GM19099 (cell line): ENCODE measurements around the gene NLGN1.

Experiments
- POLR2A ChIP-seq: IDR thresholded peaks from 3 replicates; pipeline ENCODE4 v1.6.1; 2011; ENCODE audit warnings: low read depth; ENCODE audit not compliant: insufficient read length; ENCODE audit errors: extremely low read depth

NLGN1 gene

DNA sequence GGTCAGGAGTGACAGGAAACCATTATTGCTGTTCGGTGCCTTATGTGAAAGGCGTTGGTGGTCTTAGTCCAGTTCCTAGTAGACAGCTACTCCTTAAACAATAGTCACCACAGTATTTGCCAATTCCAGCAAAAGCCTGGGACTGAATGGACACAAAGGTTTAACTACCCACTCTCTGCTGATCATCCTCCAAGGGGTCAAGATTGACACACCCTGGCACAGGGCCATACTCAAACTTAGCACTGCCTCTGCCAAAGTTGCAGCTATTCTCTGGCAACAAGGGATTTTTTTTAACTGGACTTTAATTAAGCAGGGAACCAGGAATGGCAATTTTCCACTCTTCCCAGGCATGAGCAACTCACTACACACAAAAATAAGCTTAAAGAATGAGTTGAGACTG, 193.9 kb downstream of the NLGN1 start:
- no peak for TF ChIP-seq POLR2A

DNA sequence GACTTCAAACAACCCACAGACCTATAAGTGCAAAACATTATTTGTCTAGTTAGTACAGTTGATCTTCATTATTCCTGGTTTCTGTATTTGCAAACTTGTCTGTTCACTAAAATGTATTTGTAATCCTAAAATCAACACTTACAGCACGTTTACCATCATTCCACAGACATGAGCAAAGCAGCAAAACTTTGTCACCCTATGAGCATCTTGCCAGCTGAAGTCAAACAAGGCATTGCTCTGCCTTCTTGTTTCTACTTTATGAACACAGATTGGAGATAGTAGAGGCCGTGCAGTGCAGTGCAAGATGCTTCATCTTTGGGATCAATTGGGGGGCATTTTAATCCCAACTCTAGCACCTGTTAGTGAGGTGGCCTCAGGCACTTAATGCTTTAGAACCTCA, 202.1 kb downstream of the NLGN1 start:
- no peak for TF ChIP-seq POLR2A

GRCh38 chr3:173614522-173614921, 217.0 kb downstream of the NLGN1 start:
- TF ChIP-seq POLR2A, result no peak

GRCh38 chr3:173615661-173616060, 218.1 kb downstream of the NLGN1 start:
- TF ChIP-seq POLR2A, result no peak

- no peak for TF ChIP-seq POLR2A
Measured at GRCh38 chr3:173617490-173617889, 219.9 kb downstream of the NLGN1 start.

- no peak for TF ChIP-seq POLR2A
Measured at GRCh38 chr3:173618148-173618547, 220.6 kb downstream of the NLGN1 start.

DNA sequence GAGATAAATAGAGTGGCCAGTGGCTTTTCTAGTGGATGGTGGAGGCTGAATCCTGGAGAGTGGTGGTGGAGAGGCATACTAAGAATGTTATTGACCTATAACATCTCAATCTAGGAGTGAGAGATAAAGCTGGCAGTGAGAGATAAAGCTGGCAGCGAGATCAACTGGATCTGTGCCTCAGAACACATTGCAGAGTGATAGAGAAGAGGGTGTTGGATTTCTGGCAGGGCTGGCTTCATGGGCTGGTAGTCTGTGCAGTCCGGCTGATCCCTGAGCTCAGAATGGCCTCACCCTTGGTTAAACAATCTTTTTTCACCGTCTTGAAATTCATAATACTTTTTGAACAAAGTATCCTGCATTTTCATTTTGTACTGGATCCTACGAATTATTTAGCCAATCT, 221.2 kb downstream of the NLGN1 start:
- TF ChIP-seq POLR2A, result no peak

DNA sequence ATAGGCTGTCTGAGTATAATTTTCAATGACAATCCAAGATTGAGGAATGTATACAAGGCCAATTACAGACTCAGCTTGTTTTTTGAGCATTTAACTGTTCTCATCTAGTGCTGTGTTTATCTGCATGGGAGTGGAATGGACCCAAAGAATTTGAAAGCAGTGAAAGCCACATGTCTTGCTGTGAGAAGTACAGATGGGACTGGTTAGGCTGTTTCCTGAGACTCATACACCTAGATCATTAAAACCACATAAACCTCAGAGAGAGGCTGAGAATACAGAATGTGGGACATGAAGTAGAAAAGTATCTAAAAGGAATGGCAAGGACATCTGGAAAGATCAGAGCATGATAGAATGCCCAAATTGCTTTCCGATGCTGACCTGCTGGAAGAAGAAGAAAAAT, 224.6 kb downstream of the NLGN1 start:
- TF ChIP-seq POLR2A, result no peak

DNA sequence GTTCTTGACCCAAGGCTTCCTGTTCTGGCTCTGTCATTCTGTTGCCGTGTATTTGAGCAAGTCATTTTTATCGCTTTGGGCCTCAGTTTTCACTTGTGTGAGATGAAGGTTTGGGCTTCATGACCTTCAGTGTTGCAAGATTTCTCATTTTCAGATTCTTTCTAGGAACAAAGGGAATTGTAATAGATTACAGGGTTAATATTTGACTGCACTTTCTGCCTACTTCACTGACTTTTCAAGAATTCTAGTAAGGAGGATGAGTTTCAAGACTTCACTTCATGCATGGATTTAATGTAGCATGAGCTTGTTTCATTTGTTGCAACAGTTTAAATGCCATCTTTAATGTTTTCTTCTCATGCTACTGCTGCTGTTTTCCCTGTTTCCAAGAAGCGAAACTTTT, 226.5 kb downstream of the NLGN1 start:
- no peak for TF ChIP-seq POLR2A

DNA sequence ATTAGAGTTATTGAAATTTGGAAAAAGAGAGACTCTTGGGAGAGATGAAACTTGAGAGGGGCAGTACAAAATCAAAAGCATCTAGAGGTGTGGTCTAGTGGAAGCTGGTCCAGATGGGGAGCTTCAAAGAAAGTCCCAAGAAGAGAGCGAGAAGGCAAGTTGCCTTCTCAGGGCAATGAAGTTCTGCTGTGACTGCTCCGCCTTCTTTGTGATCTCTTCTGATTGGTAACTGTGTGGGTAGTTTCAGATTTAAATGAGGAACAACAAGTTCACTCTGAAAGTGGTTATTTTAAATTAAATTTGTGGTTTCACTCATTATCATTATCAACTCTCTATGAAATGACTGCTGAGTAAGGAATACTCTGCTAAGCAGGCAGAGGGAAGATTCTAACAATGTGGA, 233.3 kb downstream of the NLGN1 start:
- TF ChIP-seq POLR2A, result no peak

DNA sequence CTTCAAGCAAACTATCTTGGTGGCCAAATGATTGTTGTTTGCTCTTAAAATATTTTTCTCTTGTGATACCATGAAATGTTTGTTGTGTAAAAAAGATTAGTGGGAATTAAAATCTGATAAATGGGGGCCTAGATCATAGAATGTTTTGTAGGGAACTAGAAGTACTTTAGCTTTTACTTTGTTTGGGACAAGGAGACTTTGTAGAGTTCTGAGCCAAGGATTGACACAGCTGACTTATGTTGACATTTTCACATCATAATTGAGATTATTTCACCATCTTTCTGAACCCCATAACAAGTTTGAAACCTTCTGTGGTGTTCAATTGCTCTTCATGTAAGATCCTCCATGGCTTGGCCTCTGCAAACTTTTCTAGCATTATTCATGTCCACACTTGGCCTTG, 235.4 kb downstream of the NLGN1 start:
- TF ChIP-seq POLR2A, result no peak

GRCh38 chr3:173635826-173636225, 238.3 kb downstream of the NLGN1 start:
- TF ChIP-seq POLR2A, result no peak

DNA sequence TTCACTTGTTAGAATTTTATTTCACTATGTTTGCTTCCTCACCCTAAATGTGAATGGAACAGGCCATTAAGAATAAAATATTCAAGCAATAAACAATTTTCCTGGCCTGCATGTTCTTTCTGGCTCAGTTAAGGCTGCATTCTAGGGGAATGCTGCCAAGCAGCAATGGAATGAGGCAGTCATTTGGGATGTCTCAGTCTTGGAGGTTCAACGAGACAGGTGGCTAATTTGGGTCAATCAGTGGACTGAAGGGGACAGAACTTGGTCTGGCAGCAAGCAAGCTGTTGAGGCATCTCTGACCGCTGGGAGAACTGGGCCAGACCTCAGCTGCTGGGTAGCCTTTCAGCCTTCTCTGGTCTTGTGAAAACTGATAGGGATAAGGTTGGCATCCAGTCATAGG, 241.6 kb downstream of the NLGN1 start:
- no peak for TF ChIP-seq POLR2A

DNA sequence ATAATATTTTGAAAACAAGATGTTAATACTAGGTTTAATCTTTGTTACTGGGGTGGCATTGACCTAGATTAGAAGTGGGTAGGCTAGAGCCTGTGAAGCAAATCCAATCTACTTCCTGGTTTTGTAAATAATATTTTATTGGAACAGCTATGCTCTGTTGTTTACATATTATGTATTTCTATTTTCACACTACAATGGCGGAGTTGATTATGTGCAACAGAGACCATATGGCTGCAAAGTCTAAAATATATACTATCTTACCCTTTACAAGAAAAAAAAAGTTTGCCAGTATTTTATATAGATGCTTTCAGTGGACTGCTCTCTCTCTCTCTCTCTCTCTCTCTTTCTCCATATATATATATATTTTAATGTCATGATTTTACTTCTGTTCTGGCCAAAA, 244.2 kb downstream of the NLGN1 start:
- TF ChIP-seq POLR2A, result no peak

DNA sequence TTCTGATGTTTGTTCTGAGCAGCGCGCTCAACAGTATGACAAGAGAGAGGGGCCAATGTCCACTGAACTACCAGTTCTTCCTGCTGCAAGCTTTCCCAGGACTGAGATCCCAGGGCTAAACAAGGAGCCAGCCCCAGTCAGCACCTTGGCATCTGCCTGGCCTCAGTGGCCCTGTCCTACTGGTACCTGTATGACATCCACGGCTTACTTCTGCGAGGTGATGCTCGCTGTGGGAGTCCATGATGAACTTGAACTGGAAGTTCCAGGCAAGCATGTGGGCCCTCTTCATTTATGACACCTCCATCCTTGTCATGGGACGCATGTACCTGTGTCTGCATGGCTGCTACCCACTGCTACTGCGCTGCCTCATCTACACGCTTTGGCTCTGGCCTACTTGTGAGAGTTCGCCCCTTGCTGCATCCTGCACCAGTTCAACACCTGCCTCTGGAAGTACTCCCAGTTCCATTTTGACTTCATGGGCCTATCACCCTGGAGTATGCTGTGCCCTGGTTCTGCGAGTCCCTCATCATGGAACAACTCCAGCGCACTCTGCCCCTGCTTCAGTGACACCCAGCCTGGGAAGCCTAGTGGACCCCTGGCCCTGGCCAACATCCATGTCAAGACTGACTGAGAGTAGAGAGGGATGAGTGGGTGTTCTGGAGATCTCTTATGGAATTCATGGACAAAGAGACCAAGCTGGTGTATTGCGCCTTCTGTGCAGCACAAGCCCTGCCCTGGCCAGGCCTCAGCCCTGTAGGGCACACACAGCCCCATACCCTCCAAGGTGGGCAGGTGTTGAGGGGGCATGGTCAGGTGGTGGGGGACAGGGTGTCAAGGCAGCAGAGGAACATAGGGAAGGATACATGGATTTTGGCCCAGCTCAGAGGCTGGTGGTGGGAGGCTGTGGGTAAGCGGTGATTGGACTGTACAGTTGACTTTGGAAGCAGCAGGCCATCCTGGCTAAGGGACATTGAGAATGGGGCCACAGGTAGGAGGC, 246.8 kb downstream of the NLGN1 start:
- TF ChIP-seq POLR2A, result no peak

- no peak for TF ChIP-seq POLR2A
Measured at GRCh38 chr3:173650596-173650995, 253.1 kb downstream of the NLGN1 start.
